GM10266 (cell line): ENCODE data around the gene OR2M3.

Experiments
- DNase-seq: peaks from one replicate; pipeline ENCODE4 v3.0.0; 2012; ENCODE audit errors: extremely low spot score
- CTCF ChIP-seq: IDR thresholded peaks from 2 replicates; pipeline ENCODE4 v1.5.1; 2012; ENCODE audit warnings: mild to moderate bottlenecking, low read depth; ENCODE audit not compliant: control insufficient read depth, insufficient read depth; ENCODE audit errors: missing control alignments

Gene OR2M3

GRCh38 chr1:248183996-248184395 lies 13.1 kb upstream of the OR2M3 start:
- no peak for TF ChIP-seq CTCF
- no peak for DNase-seq

- no peak for DNase-seq
- TF ChIP-seq CTCF = no peak
These were observed 9.7 kb upstream of the OR2M3 start for GRCh38 chr1:248187363-248187762.

DNA sequence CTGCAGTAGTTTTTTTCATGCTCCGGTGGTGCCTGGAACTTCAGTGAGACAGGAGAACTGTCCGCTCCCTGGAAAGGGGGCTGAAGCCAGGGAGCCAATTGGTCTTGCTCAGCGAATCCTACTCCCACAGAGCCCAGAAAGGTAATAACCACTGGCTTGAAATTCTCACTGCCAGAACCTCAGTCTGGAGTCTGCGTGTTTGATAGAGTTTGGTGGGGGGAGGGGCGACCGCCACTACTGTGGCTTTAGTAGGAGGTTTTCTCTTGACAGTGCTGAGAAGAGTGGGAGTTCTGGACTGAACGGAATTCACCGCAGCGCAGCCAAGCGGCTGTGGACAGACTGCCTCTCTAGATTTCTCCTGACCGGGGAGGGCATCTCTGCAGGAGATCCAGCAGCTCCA lies 8.0 kb upstream of the OR2M3 start:
- TF ChIP-seq CTCF = no peak
- DNase-seq = no peak

GRCh38 chr1:248194117-248194516 lies 2.9 kb upstream of the OR2M3 start:
- no peak for TF ChIP-seq CTCF
- DNase-seq = no peak

DNA sequence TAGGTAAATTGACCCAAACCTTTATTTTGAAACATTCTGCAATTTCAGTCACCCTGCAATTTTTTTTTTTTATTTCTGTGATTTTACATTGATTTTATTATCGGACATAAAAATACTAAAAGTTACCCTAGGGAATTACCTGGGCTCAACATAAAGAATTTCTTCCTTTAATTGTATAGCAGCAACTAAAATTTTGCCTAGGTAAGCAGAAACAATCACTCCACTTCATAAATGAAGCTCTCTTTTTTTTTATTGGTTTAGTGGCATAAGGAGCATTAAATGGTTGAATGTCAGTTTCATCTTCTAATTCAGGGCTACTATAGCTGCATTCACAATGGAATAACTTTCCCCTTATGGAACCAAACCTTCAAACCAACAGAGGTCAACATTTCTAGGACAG lies 18.8 kb downstream of the OR2M3 start:
- DNase-seq = no peak
- no peak for TF ChIP-seq CTCF

GRCh38 chr1:248225537-248225936 lies 28.5 kb downstream of the OR2M3 start:
- no peak for DNase-seq
- TF ChIP-seq CTCF = no peak

DNA sequence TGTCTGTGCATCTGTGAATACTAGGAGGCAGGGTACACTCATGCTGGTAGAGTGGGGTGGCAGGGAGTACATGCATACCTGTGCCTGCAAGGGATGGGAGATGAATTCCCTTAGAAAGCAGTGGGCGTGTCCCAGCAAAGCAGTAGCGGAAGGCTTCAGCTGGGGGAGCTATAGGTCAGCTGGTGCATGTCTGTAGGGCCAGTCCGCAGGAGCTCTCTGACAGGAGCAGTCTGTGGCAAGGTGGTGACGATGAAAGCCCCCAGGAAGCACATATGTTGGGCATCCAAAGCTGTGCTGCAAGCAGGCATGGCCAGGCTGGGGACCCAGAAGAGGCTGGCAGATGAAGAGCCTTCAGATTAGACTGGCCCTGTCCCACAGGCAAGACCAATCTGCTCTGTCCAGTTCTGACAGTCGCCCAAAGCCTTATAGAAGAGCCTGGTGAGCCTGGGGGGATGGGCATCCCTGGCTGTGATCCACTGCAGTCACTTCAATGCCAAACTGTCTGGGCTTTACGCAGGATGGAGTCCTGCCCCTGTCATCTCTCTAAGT lies 32.4 kb downstream of the OR2M3 start:
- no peak for TF ChIP-seq CTCF
- DNase-seq = no peak
